Cardiac fibroblast (primary cell): ENCODE results near the gene GABBR1.

Experiments used
- DNase-seq, 2 donors: peaks; one replicate each; pipeline versions ENCODE4 v3.0.0 to v3.0.0-alpha.2; 2010; ENCODE audit warnings: low read depth in 2 of 2
- H3K4me3 ChIP-seq, 2 donors: replicated peaks in 1 of 2; 1 replicate in 1 of 2; 2 replicates in 1 of 2; pipeline ENCODE4 v1.5.1; 2011; ENCODE audit warnings: low read depth in 2 of 2, low read length in 2 of 2, mild to moderate bottlenecking in 2 of 2, moderate library complexity in 1 of 2
- CTCF ChIP-seq: IDR thresholded peaks from one replicate; pipeline ENCODE4 v1.5.1; 2011; ENCODE audit warnings: low read depth, mild to moderate bottlenecking, low read length, inconsistent platforms

GABBR1 gene

GRCh38 chr6:29561091-29561490, 71.9 kb downstream of the GABBR1 start:
- H3K4me3 ChIP-seq: no peak overlapping the region
- TF ChIP-seq CTCF: no peak
- DNase-seq: no peak

- H3K4me3 ChIP-seq: no peak within 1 kb of the TSS
- no peak for TF ChIP-seq CTCF
- no peak for DNase-seq
Measured at GRCh38 chr6:29559524-29560287, 73.3 kb downstream of the GABBR1 start, which contains the start of gene UBD. Gene UBD, minus strand, starts transcription at chr6:29559732. Its CDS starts 31 bp downstream, at chr6:29559701.

GRCh38 chr6:29558439-29559079, 74.4 kb downstream of the GABBR1 start:
- no peak for DNase-seq
- no peak for TF ChIP-seq CTCF
- no peak overlapping the region for H3K4me3 ChIP-seq

GRCh38 chr6:29557320-29557719, 75.7 kb downstream of the GABBR1 start:
- no peak overlapping the region for H3K4me3 ChIP-seq
- no peak for DNase-seq
- no peak for TF ChIP-seq CTCF

GRCh38 chr6:29554764-29555163, 78.2 kb downstream of the GABBR1 start:
- H3K4me3 ChIP-seq: no peak overlapping the region
- no peak for TF ChIP-seq CTCF
- DNase-seq: no peak

- peak; percentile 12 for TF ChIP-seq CTCF
Measured at GRCh38 chr6:29553268-29554057, 79.5 kb downstream of the GABBR1 start.

More at GRCh38 chr6:29553268-29554057, 79.5 kb downstream of the GABBR1 start:
- DNase-seq: peak; percentile 57 to 68
- H3K4me3 ChIP-seq: peak overlapping the region in 1 of 2 donors; percentile 22
